Adrenal gland (tissue), 5 donors: Measurements from ENCODE around the gene ADGRB2.

Experiments used
- CTCF ChIP-seq, 6 experiments: fragments of 450-650 bp in 4 of 6; fragments of 200-600 bp in 2 of 6; sonication (generic) in 1 of 6; IDR thresholded peaks; 1 replicate in 5 of 6; 2 replicates in 1 of 6; pipeline versions ENCODE4 v1.5.1 to v1.8.0; 2016 to 2021; ENCODE audit warnings: antibody characterized with exemption in 6 of 6, mild to moderate bottlenecking in 2 of 6, moderate library complexity in 1 of 6
- POLR2A ChIP-seq, 2 donors: fragments of 450-650 bp; IDR thresholded peaks; one replicate each; pipeline ENCODE4 v1.6.1; 2017; ENCODE audit warnings: antibody characterized with exemption in 2 of 2, mild to moderate bottlenecking in 2 of 2, moderate library complexity in 1 of 2
- donor health status: DM: no; HTN: no; CAD: no.

GRCh38 chr1:31758823-31759222, 5.3 kb downstream of the ADGRB2 start:
- TF ChIP-seq CTCF (IDR thresholded peaks at IDR 0.05) (no peak), POLR2A (IDR thresholded peaks at IDR 0.05) (no peak)
